ENCODE results near the gene HECTD2. TPM values are rescaled to one million over a fixed set of nuclear protein-coding genes. Genes with fewer than 3 reads are reported as not detected.
"Not testable (repeated sequence)": the region's sequence is repeated elsewhere in the genome, so short reads cannot be mapped to it uniquely, and the experiment has no call there.

The HECTD2 gene
- total RNA-seq, 3 donors from 2014 or later: 3.2 to 6.7 (median 3.7) TPM

DNA sequence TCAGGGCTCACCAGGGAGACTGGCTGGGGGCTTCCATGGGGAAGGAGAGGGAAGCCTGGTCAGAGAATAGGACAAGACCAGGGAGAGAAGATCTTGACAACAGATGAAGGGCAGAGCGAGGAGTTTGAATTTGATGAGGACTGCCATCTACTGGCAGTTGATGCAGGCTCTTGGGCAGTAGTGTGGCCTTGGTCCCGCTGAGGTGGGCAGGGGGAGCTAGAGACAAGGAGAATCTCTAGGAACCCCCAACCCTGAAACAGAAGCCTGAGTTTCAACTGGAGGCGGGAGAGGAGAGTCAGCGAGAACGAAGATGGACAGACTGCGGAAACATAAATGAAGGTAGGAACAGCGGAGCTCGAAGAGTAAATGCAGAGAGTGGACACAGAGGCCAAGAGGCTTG is 141.7 kb downstream of the HECTD2 start:
- no peaks in the 10 kb centered on the region for H3K4me1 Mint-ChIP-seq (ENCODE audit: low read depth)
- no peaks in the 10 kb centered on the region for H3K27me3 Mint-ChIP-seq (ENCODE audit: low read depth)
- no peaks in the 10 kb centered on the region for H3K36me3 Mint-ChIP-seq (ENCODE audit: insufficient read depth)
- ATAC-seq: no peak
- no peak overlapping the region for H3K4me3 Mint-ChIP-seq
- H3K9me3 Mint-ChIP-seq: no peaks in the 10 kb centered on the region
- no peak for DNase-seq

DNA sequence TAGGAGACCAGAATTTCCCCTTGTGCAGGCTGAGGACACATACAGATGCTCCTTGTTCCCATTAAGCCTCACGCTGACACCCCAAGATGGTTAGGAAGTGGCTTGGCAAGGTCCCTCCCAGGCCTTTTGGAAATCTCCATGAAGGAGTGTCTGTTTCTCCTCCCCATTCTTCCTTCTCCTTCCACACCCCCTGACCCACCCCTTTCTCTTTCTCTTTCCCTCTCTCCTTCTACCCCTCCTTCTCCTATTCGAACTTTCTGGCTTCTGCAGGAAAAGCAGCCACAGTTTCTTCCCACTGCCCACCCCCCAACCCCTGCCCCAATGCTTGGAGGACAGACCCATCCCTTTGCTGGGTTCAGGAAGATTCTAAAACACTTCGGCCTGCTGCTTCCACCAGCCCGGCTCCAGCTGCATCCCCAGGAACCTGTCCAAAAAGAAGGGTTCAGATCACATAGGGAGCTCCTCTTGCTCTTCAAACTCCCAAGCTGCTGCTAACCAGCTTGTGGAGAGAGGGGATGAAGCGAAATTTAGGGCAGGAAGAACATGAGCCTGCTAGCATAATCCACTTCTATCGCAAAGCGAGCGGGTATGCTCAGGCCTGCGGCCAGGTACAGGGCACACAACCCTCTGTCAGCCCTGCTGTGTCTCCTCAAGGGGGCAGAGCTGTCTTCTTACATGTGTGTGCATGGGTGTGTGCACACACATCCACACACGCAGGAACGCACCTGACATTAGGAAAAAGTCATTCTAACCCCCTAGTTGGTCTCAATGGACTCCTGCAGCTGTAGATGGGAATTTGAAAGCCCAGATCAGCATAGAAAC is 142.3 kb downstream of the HECTD2 start:
- no peaks in the 10 kb centered on the region for H3K27me3 Mint-ChIP-seq (ENCODE audit: low read depth)
- H3K9me3 Mint-ChIP-seq: no peaks in the 10 kb centered on the region
- H3K36me3 Mint-ChIP-seq (ENCODE audit: insufficient read depth): no peaks in the 10 kb centered on the region
- no peak for DNase-seq
- no peak overlapping the region for H3K4me3 Mint-ChIP-seq
- no peaks in the 10 kb centered on the region for H3K4me1 Mint-ChIP-seq (ENCODE audit: low read depth)
- no peak for ATAC-seq

DNA sequence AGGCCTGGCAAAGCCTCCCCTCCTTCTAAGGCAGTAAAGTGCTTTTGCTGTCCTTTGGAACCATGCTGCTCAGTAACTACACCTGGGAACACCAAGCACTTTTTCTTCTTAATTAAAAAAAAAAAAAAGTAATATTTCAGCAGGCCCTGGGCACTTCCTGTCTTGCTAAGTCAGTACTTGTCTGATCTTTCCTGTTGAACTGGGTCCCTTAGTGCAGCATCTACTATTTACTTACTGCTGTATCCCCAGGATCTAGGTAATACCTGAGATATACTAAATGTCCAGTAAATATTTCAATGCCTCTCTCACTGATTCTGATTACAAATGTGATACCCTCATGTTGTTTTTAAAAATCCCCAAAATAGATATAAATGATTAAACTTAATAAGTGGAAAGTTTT is 145.3 kb downstream of the HECTD2 start:
- no peak for DNase-seq
- no peaks in the 10 kb centered on the region for H3K9me3 Mint-ChIP-seq
- H3K36me3 Mint-ChIP-seq (ENCODE audit: insufficient read depth): no peaks in the 10 kb centered on the region
- H3K4me1 Mint-ChIP-seq (ENCODE audit: low read depth): no peaks in the 10 kb centered on the region
- no peak overlapping the region for H3K4me3 Mint-ChIP-seq
- ATAC-seq: no peak
- no peaks in the 10 kb centered on the region for H3K27me3 Mint-ChIP-seq (ENCODE audit: low read depth)

DNA sequence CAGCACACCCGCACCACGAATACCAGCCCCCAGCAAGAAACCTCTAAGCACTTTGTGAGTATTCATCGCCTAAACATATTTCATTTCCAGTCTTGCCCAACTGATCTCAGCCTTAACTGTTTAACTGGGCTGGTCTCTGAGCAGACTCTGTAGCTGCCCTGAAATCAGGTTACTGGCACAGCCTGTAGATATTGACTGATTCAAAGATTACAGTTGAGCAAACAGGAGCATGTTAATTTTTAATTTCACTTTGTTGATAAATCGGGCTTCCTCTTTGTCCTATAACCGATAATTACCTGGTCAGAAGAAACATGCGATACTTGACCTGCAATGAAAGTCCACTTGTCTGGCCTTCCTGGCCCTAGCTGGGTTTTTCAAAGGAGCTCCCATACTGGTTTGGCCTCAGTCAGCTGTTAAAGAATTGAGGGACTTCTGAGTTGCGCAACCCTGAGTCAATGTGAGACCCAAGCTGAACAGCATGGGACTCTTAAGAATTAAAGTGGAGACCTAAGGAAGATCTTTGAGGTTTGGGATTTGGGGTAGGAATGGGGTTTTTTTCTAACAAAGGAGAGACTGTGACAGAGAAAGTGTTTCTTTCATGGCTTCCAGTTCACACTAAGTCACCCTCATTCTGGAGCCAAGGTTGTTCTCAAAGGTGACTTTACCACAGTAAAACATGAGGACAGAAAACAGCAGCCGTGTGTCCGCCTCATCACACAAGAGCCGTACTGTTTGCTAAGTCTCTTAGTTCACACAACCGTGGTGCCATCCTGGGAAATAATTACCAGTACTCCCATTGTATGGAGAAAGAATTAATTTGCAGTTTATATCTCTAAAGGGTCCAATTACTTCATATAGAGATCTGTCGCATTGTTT is 146.8 kb downstream of the HECTD2 start:
- H3K4me3 Mint-ChIP-seq: no peak overlapping the region
- ATAC-seq (no peak), DNase-seq (no peak)
- H3K9me3 Mint-ChIP-seq: no peaks in the 10 kb centered on the region
- H3K27me3 Mint-ChIP-seq (ENCODE audit: low read depth): peaks cover 3% of the 10 kb centered on the region
- H3K36me3 Mint-ChIP-seq (ENCODE audit: insufficient read depth): no peaks in the 10 kb centered on the region
- H3K4me1 Mint-ChIP-seq (ENCODE audit: low read depth): no peaks in the 10 kb centered on the region

DNA sequence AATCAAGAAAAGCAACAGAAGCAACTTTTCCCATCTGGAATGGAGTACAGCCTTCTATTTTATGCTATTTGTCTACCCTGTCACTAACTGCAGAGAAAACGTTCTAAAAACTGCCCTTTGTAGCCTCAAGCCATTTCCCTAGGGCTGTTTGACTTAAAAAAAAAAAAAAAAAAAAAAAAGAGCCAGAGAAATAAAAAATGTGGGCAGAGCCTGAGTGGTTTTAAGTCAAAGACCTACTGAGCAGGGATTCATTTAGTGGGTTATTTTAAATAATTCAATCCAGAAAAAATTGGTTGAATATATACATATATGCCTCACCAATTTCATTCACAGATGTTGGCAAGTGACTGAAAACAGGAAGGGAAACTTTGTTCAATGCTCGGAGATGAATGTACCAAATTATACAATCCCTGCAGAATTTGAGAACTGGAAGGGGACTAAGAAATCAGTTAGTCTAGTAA is 147.5 kb downstream of the HECTD2 start:
- Mint-ChIP-seq H3K9me3 (no peaks in the 10 kb centered on the region), H3K27me3 (ENCODE audit: low read depth) (peaks cover 6% of the 10 kb centered on the region), H3K4me1 (ENCODE audit: low read depth) (no peaks in the 10 kb centered on the region), H3K36me3 (ENCODE audit: insufficient read depth) (no peaks in the 10 kb centered on the region), H3K4me3 (no peak overlapping the region)
- no peak for ATAC-seq
- no peak for DNase-seq

DNA sequence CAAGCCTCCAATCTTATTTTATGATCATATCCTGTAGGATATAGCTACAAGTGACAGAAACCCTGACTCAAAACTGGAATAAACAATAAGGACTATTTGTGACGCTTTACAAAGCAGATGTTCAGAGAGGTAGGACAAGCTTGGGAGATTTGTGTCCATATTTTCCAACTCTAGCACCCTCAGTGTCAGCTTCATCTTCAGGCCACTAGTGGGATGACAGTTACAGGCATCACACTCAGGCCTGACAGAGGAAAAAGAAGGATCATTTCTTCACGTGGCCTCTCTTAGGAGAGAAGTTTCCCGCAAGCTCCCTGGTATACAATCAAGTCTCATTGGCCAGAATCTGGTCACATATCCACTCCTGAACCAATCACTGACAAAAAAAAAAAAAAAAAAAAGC is 148.3 kb downstream of the HECTD2 start:
- DNase-seq: no peak
- peaks cover 10% of the 10 kb centered on the region for H3K27me3 Mint-ChIP-seq (ENCODE audit: low read depth)
- H3K36me3 Mint-ChIP-seq (ENCODE audit: insufficient read depth): no peaks in the 10 kb centered on the region
- H3K4me3 Mint-ChIP-seq: no peak overlapping the region
- ATAC-seq: no peak
- no peaks in the 10 kb centered on the region for H3K4me1 Mint-ChIP-seq (ENCODE audit: low read depth)
- no peaks in the 10 kb centered on the region for H3K9me3 Mint-ChIP-seq

DNA sequence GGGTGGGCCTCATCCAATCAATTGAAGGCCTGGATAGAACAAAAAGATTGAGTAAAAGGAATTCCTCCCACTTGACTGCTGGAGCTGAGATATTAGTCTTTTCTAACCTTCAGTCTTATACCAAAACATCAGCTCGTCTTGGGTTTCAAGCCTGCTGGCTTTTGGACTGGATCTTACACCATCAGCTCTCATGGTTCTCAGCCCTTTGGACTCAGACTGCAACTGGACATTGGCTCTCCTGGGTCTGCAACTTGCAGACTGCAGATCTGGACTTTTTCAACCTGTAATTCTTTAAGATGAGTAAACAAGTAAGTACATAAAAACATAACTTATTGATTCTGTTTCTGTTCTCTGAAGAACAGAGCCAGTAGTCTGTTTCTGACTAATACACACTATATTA is 149.0 kb downstream of the HECTD2 start:
- no peak for DNase-seq
- Mint-ChIP-seq H3K9me3 (no peaks in the 10 kb centered on the region), H3K27me3 (ENCODE audit: low read depth) (peaks cover 12% of the 10 kb centered on the region), H3K4me1 (ENCODE audit: low read depth) (no peaks in the 10 kb centered on the region), H3K36me3 (ENCODE audit: insufficient read depth) (no peaks in the 10 kb centered on the region), H3K4me3 (no peak overlapping the region)
- ATAC-seq: no peak

DNA sequence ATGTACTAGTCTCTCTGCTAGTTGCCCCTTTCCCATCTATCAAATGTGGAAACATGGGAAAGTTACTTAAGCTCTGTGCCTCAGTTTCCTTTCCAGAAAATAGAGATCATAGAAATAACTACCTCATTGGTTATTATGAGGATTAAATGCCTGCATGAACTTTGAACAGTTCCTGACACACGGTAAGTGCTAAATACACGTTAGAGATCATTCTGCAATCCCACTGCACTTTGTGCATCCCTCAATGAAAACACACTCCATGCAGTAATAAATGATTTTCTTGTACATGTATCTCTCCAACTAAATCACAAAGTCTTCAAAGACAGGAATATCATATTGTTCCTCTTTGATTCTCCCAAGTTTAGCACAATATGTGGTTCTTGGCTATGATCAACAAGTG is 149.6 kb downstream of the HECTD2 start:
- no peak for ATAC-seq
- Mint-ChIP-seq H3K4me1 (ENCODE audit: low read depth) (no peaks in the 10 kb centered on the region), H3K36me3 (ENCODE audit: insufficient read depth) (no peaks in the 10 kb centered on the region), H3K4me3 (no peak overlapping the region), H3K27me3 (ENCODE audit: low read depth) (peaks cover 12% of the 10 kb centered on the region), H3K9me3 (no peaks in the 10 kb centered on the region)
- no peak for DNase-seq

DNA sequence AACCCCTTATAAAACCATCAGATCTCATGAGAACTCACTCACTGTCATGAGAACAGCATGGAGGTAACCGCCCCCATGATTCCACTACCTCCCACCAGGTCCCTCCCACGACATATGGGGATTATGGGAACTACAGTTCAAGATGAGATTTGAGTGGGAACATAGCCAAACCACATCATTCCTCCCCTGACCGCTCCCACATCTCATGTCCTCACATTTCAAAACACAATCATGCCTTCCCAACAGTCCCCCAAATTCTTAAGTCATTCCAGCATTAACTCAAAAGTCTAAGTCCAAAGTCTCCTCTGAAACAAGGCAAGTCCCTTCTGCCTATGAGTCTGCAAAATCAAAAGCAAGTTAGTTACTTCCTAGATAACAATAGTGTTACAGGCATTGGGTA is 150.7 kb downstream of the HECTD2 start:
- H3K36me3 Mint-ChIP-seq (ENCODE audit: insufficient read depth); H3K9me3 Mint-ChIP-seq; H3K4me1 Mint-ChIP-seq (ENCODE audit: low read depth); DNase-seq; H3K4me3 Mint-ChIP-seq; ATAC-seq: not testable (repeated sequence)
- peaks cover 12% of the 10 kb centered on the region for H3K27me3 Mint-ChIP-seq (ENCODE audit: low read depth)

DNA sequence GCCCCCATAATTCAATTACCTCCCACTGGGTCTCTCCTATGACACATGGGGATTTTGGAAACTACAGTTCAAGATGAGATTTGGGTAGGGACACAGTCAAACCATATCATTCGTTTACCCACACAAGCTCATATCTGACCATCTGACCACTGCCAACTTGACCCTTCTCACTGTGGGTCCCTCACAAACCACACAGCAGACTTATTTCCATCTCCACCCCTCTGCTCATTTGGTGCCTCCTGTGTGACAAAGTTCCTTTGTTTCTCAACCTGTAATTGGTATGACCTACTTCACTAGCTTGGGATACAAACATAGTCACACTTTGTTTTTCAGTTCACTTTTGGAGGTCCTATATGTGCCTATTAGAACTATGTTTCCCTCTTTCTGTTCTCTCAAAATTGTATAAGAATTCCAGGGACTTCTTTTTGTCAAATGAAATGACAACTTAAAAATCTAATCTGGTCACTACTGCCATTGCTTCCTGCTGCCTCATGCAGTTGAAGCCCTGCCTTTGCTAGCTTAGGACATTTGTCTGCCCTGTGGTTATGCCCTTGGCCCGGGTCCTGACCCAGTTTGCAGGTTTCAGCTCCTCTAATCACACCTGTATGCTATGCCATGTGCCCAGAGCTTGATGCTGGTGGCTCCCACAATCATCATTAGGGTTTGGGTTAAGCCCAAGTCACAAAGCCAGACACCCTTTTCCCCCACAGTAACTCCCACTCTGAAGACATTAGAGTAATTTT is 152.9 kb downstream of the HECTD2 start:
- Mint-ChIP-seq H3K36me3 (ENCODE audit: insufficient read depth) (no peaks in the 10 kb centered on the region), H3K9me3 (no peaks in the 10 kb centered on the region), H3K4me3 (no peak overlapping the region), H3K4me1 (ENCODE audit: low read depth) (no peaks in the 10 kb centered on the region), H3K27me3 (ENCODE audit: low read depth) (peaks cover 12% of the 10 kb centered on the region)
- no peak for DNase-seq
- ATAC-seq: no peak

DNA sequence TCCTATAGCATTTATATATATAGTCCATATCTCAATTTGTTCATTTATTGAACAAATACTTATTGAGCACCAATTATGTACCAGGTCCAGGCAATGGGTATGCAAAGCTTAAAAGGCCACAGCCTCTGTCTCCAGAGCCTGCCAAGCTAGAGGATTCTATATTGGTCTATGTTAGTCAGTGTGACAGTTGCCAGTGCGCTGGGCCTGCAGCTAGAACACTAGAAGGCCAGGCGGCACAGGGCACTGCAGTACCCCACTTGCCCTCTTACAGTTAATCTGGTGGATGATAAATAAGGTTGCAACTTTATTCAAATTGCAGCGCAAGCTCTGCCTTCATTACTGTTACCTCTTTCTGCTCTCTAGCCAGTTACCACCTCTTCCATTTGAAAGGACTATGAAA is 153.9 kb downstream of the HECTD2 start:
- no peak overlapping the region for H3K4me3 Mint-ChIP-seq
- H3K27me3 Mint-ChIP-seq (ENCODE audit: low read depth): peaks cover 12% of the 10 kb centered on the region
- H3K4me1 Mint-ChIP-seq (ENCODE audit: low read depth): no peaks in the 10 kb centered on the region
- DNase-seq (no peak), ATAC-seq (no peak)
- no peaks in the 10 kb centered on the region for H3K36me3 Mint-ChIP-seq (ENCODE audit: insufficient read depth)
- no peaks in the 10 kb centered on the region for H3K9me3 Mint-ChIP-seq

Other genes starting within 250 kb of the HECTD2 start
- 10 to 100 TPM; 38.5 to 43.5 (median 38.8) TPM for gene PCGF5, start 189.7 kb upstream of the HECTD2 start, total RNA-seq
- gene PPP1R3C, start 222.7 kb downstream of the HECTD2 start, total RNA-seq: under 1 TPM; 0.08 to 0.15 (median 0.11) TPM

All from activated T-cell treated with anti-CD3 and anti-CD28 coated beads, Interleukin-2, amount 50 U/mL, for 4 hours (primary cell).